Measurements from ENCODE around the gene C4A.
"Not testable (repeated sequence)": the region's sequence is repeated elsewhere in the genome, so short reads cannot be mapped to it uniquely, and the experiment has no call there.

Gene C4A

GRCh38 chr6:31994421-31994820 lies 12.6 kb downstream of the C4A start:
- CTCF ChIA-PET; DNase-seq (ENCODE audit: low read depth, low spot score); POLR2A ChIA-PET; H3K4me3 ChIP-seq (ENCODE audit: low read depth, low read length): not testable (repeated sequence)

GRCh38 chr6:31996385-31996784 lies 14.5 kb downstream of the C4A start:
- DNase-seq (ENCODE audit: low read depth, low spot score); H3K4me3 ChIP-seq (ENCODE audit: low read depth, low read length); POLR2A ChIA-PET; CTCF ChIA-PET: not testable (repeated sequence)

- CTCF ChIA-PET; H3K4me3 ChIP-seq (ENCODE audit: low read depth, low read length); DNase-seq (ENCODE audit: low read depth, low spot score); POLR2A ChIA-PET: not testable (repeated sequence)
These were observed 20.9 kb downstream of the C4A start for GRCh38 chr6:32002546-32003268.

- POLR2A ChIA-PET; CTCF ChIA-PET; H3K4me3 ChIP-seq (ENCODE audit: low read depth, low read length); DNase-seq (ENCODE audit: low read depth, low spot score): not testable (repeated sequence)
These were observed 21.4 kb downstream of the C4A start for GRCh38 chr6:32003301-32003700.

GRCh38 chr6:32004393-32004792 lies 22.5 kb downstream of the C4A start:
- CTCF ChIA-PET; DNase-seq (ENCODE audit: low read depth, low spot score); POLR2A ChIA-PET; H3K4me3 ChIP-seq (ENCODE audit: low read depth, low read length): not testable (repeated sequence)

GRCh38 chr6:32004864-32005537 lies 23.1 kb downstream of the C4A start:
- DNase-seq (ENCODE audit: low read depth, low spot score); H3K4me3 ChIP-seq (ENCODE audit: low read depth, low read length); POLR2A ChIA-PET; CTCF ChIA-PET: not testable (repeated sequence)

- DNase-seq (ENCODE audit: low read depth, low spot score); H3K4me3 ChIP-seq (ENCODE audit: low read depth, low read length); CTCF ChIA-PET; POLR2A ChIA-PET: not testable (repeated sequence)
These were observed 23.7 kb downstream of the C4A start for GRCh38 chr6:32005538-32005880.

- POLR2A ChIA-PET, result interaction anchor here (0.5 kb wide), 1 partner anchor 93 kb away, joined by 3 read pairs; no protein-coding TSS in a partner anchor
- CTCF ChIA-PET; H3K4me3 ChIP-seq (ENCODE audit: low read depth, low read length); DNase-seq (ENCODE audit: low read depth, low spot score): not testable (repeated sequence)
These were observed 24.2 kb downstream of the C4A start for GRCh38 chr6:32005991-32006529.

GRCh38 chr6:32007086-32007485 lies 25.2 kb downstream of the C4A start:
- CTCF ChIA-PET; POLR2A ChIA-PET; H3K4me3 ChIP-seq (ENCODE audit: low read depth, low read length); DNase-seq (ENCODE audit: low read depth, low spot score): not testable (repeated sequence)

GRCh38 chr6:32008037-32008436 lies 26.2 kb downstream of the C4A start:
- CTCF ChIA-PET; POLR2A ChIA-PET; DNase-seq (ENCODE audit: low read depth, low spot score); H3K4me3 ChIP-seq (ENCODE audit: low read depth, low read length): not testable (repeated sequence)

GRCh38 chr6:32008616-32009015 lies 26.8 kb downstream of the C4A start:
- CTCF ChIA-PET; DNase-seq (ENCODE audit: low read depth, low spot score); H3K4me3 ChIP-seq (ENCODE audit: low read depth, low read length); POLR2A ChIA-PET: not testable (repeated sequence)

- H3K4me3 ChIP-seq (ENCODE audit: low read depth, low read length); DNase-seq (ENCODE audit: low read depth, low spot score); POLR2A ChIA-PET; CTCF ChIA-PET: not testable (repeated sequence)
These were observed 27.7 kb downstream of the C4A start for GRCh38 chr6:32009537-32009936.

- DNase-seq (ENCODE audit: low read depth, low spot score); POLR2A ChIA-PET; H3K4me3 ChIP-seq (ENCODE audit: low read depth, low read length); CTCF ChIA-PET: not testable (repeated sequence)
These were observed 29.1 kb downstream of the C4A start for GRCh38 chr6:32010856-32011530.

- DNase-seq (ENCODE audit: low read depth, low spot score); H3K4me3 ChIP-seq (ENCODE audit: low read depth, low read length); CTCF ChIA-PET: not testable (repeated sequence)
- POLR2A ChIA-PET, result interaction anchor here (1.1 kb wide), 1 partner anchor 33 kb away, joined by 4 read pairs; no protein-coding TSS in a partner anchor
These were observed 31.2 kb downstream of the C4A start for GRCh38 chr6:32012941-32013617.

GRCh38 chr6:32013738-32014137 lies 31.9 kb downstream of the C4A start:
- POLR2A ChIA-PET, result interaction anchor here (1.1 kb wide), 1 partner anchor 34 kb away, joined by 4 read pairs; no protein-coding TSS in a partner anchor
- DNase-seq (ENCODE audit: low read depth, low spot score); H3K4me3 ChIP-seq (ENCODE audit: low read depth, low read length); CTCF ChIA-PET: not testable (repeated sequence)

GRCh38 chr6:32014547-32014946 lies 32.7 kb downstream of the C4A start, which contains the start of gene C4B:
C4B (plus strand) TSS chr6:32014795; CDS start chr6:32014846, 51 bp downstream.
- CTCF ChIA-PET; DNase-seq (ENCODE audit: low read depth, low spot score); H3K4me3 ChIP-seq (ENCODE audit: low read depth, low read length); POLR2A ChIA-PET: not testable (repeated sequence)

Data from AG04449 (cell line).